Central memory CD8-positive, alpha-beta T cell (primary cell): ENCODE data around the gene RNU6-8.

Source experiments
- ATAC-seq: fragments of 150-1000 bp; cut with Tn5 transposase; replicated peaks from 2 replicates; pipeline ENCODE4 v1.10.0; 2022; ENCODE audit warnings: mild to moderate bottlenecking, moderate FRiP score, moderate number of reproducible peaks; ENCODE audit not compliant: poor library complexity, severe bottlenecking; ENCODE audit errors: extremely low read depth
- DNase-seq, 2 donors: peaks; one replicate each; pipeline ENCODE4 v3.0.0; 2021; ENCODE audit warnings: low spot score in 2 of 2
- H3K27ac Mint-ChIP-seq: one replicate; pipeline ENCODE4 v1.8.0; 2022; ENCODE audit warnings: low read depth, mild to moderate bottlenecking, moderate library complexity, mixed read lengths
- H3K27me3 Mint-ChIP-seq: one replicate; pipeline ENCODE4 v1.8.0; 2022; ENCODE audit warnings: mixed read lengths
- H3K36me3 Mint-ChIP-seq: one replicate; pipeline ENCODE4 v1.8.0; 2022; ENCODE audit warnings: mild to moderate bottlenecking, moderate library complexity, mixed read lengths; ENCODE audit not compliant: insufficient read depth
- H3K4me1 Mint-ChIP-seq: one replicate; pipeline ENCODE4 v1.8.0; 2022; ENCODE audit warnings: mixed read lengths
- H3K4me3 Mint-ChIP-seq: one replicate; pipeline ENCODE4 v1.8.0; 2022; ENCODE audit warnings: mild to moderate bottlenecking, moderate library complexity, mixed read lengths
- H3K9me3 Mint-ChIP-seq: one replicate; pipeline ENCODE4 v1.8.0; 2022; ENCODE audit warnings: mixed read lengths

Gene RNU6-8

DNA sequence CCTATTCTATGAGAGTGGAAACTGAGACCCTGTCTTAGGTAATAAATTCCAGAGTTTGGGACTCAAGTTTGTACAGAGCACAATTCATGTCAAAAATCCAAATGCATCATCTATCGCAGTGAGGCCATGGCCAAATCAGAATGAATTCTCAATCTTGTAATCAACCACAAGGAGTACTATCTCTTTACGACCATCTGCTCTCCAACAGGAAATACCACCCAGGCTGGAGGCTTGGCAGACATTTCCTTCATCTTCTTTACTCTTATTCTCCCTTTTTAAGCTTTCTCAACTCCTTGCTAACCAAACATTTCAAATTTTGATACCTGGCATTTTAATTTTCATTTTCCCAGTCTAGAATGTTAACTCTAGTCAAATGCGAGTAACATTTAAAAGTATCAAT is 33.9 kb downstream of the RNU6-8 start:
- Mint-ChIP-seq H3K27ac (no peak overlapping the region), H3K36me3 (no peaks in the 10 kb centered on the region), H3K9me3 (no peaks in the 10 kb centered on the region), H3K4me1 (no peaks in the 10 kb centered on the region), H3K27me3 (no peaks in the 10 kb centered on the region), H3K4me3 (no peak overlapping the region)
- ATAC-seq, result no peak
- no peak for DNase-seq

DNA sequence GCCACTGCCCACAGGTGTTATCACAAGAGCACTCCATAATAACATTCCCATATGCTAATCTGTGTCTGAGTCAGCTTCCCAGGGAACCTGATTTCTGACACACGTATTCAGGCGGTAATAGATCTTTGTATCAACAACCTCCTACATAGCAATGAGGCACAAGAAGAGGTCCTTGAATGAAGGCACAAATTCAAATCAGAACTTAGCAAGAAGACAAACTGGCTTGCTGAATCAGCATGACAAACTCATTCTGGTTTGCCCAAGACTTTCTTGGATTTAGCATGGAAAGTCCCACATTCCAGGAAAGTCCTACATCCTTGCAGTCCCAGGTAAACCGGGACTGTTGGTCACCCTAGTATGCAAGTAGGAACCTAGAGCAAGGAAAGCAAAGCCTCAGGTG is 35.2 kb downstream of the RNU6-8 start:
- H3K36me3 Mint-ChIP-seq, result no peaks in the 10 kb centered on the region
- no peak overlapping the region for H3K4me3 Mint-ChIP-seq
- no peaks in the 10 kb centered on the region for H3K27me3 Mint-ChIP-seq
- no peaks in the 10 kb centered on the region for H3K9me3 Mint-ChIP-seq
- no peaks in the 10 kb centered on the region for H3K4me1 Mint-ChIP-seq
- DNase-seq, result no peak
- ATAC-seq, result no peak
- no peak overlapping the region for H3K27ac Mint-ChIP-seq

DNA sequence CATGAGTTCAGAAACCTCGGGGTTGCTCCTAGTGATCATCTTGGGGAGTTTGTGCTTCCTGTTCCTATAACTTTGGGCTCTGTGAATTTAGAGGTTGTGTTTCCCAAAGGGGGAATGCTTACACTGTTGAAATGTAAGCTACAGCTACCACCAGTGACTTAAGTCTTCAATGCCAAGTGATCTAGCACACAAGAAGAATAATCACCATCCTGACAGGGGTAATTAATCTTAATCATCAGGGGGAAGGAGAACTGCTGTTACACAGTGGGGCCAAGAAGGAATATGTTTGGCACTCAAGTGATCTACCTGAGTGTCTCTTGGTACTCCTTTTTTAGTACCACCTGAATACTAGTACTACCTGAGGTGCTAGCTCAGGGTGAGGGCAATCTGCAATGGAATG is 36.1 kb downstream of the RNU6-8 start:
- H3K4me1 Mint-ChIP-seq, result no peaks in the 10 kb centered on the region
- no peaks in the 10 kb centered on the region for H3K27me3 Mint-ChIP-seq
- no peak overlapping the region for H3K27ac Mint-ChIP-seq

GRCh38 chr14:32166029-32166428 is 37.0 kb downstream of the RNU6-8 start:
- Mint-ChIP-seq H3K4me3 (no peak overlapping the region), H3K36me3 (peaks cover 2% of the 10 kb centered on the region), H3K9me3 (no peaks in the 10 kb centered on the region), H3K27me3 (no peaks in the 10 kb centered on the region), H3K27ac (no peak overlapping the region), H3K4me1 (no peaks in the 10 kb centered on the region)
- ATAC-seq (no peak), DNase-seq (no peak)

More for the DNA sequence above, 36.1 kb downstream of the RNU6-8 start:
- no peaks in the 10 kb centered on the region for H3K9me3 Mint-ChIP-seq
- no peak overlapping the region for H3K4me3 Mint-ChIP-seq
- no peaks in the 10 kb centered on the region for H3K36me3 Mint-ChIP-seq
- ATAC-seq (no peak), DNase-seq (no peak)
